Measurements from ENCODE around the gene CCDC192.
"Not testable (repeated sequence)": the region's sequence is repeated elsewhere in the genome, so short reads cannot be mapped to it uniquely, and the experiment has no call there.

The CCDC192 gene

GRCh38 chr5:127744241-127744640 lies 41.0 kb downstream of the CCDC192 start:
- no peaks in the 10 kb centered on the region for H3K4me1 ChIP-seq (ENCODE audit: control insufficient read depth, low read depth, low read length)
- no peak overlapping the region for H3K4me3 ChIP-seq (ENCODE audit: low read length)
- H3K27me3 ChIP-seq (ENCODE audit: control insufficient read depth, insufficient read depth, low read length) = peaks cover 5% of the 10 kb centered on the region
- no peaks in the 10 kb centered on the region for H3K36me3 ChIP-seq (ENCODE audit: control insufficient read depth, low read depth, low read length)
- H3K9me3 ChIP-seq (ENCODE audit: control insufficient read depth, low read depth, low read length) = no peaks in the 10 kb centered on the region
- no peak overlapping the region for H3K27ac ChIP-seq (ENCODE audit: low read length)
- no peak overlapping the region for H3K9ac ChIP-seq (ENCODE audit: low read length)

- Histone ChIP-seq H3K9me3 (ENCODE audit: control insufficient read depth, low read depth, low read length) (no peaks in the 10 kb centered on the region), H3K27me3 (ENCODE audit: control insufficient read depth, insufficient read depth, low read length) (no peaks in the 10 kb centered on the region), H3K4me1 (ENCODE audit: control insufficient read depth, low read depth, low read length) (no peaks in the 10 kb centered on the region), H3K27ac (ENCODE audit: low read length) (no peak overlapping the region), H3K9ac (ENCODE audit: low read length) (no peak overlapping the region), H3K4me3 (ENCODE audit: low read length) (no peak overlapping the region), H3K36me3 (ENCODE audit: control insufficient read depth, low read depth, low read length) (no peaks in the 10 kb centered on the region)
Observed at GRCh38 chr5:127746756-127747155, 43.6 kb downstream of the CCDC192 start.

- not testable (repeated sequence) for H3K4me1 ChIP-seq (ENCODE audit: control insufficient read depth, low read depth, low read length); H3K27me3 ChIP-seq (ENCODE audit: control insufficient read depth, insufficient read depth, low read length); H3K36me3 ChIP-seq (ENCODE audit: control insufficient read depth, low read depth, low read length); H3K9ac ChIP-seq (ENCODE audit: low read length); H3K9me3 ChIP-seq (ENCODE audit: control insufficient read depth, low read depth, low read length); H3K27ac ChIP-seq (ENCODE audit: low read length)
- peak overlapping the region; percentile 17 for H3K4me3 ChIP-seq (ENCODE audit: low read length)
Observed at GRCh38 chr5:127752503-127753265, 49.5 kb downstream of the CCDC192 start.

GRCh38 chr5:127754259-127754658 lies 51.1 kb downstream of the CCDC192 start:
- no peaks in the 10 kb centered on the region for H3K4me1 ChIP-seq (ENCODE audit: control insufficient read depth, low read depth, low read length)
- no peak overlapping the region for H3K27ac ChIP-seq (ENCODE audit: low read length)
- H3K4me3 ChIP-seq (ENCODE audit: low read length) = no peak overlapping the region
- no peaks in the 10 kb centered on the region for H3K36me3 ChIP-seq (ENCODE audit: control insufficient read depth, low read depth, low read length)
- H3K9ac ChIP-seq (ENCODE audit: low read length) = no peak overlapping the region
- H3K27me3 ChIP-seq (ENCODE audit: control insufficient read depth, insufficient read depth, low read length) = no peaks in the 10 kb centered on the region
- H3K9me3 ChIP-seq (ENCODE audit: control insufficient read depth, low read depth, low read length) = no peaks in the 10 kb centered on the region

- Histone ChIP-seq H3K9me3 (ENCODE audit: control insufficient read depth, low read depth, low read length) (no peaks in the 10 kb centered on the region), H3K36me3 (ENCODE audit: control insufficient read depth, low read depth, low read length) (no peaks in the 10 kb centered on the region), H3K4me1 (ENCODE audit: control insufficient read depth, low read depth, low read length) (no peaks in the 10 kb centered on the region), H3K27ac (ENCODE audit: low read length) (no peak overlapping the region), H3K27me3 (ENCODE audit: control insufficient read depth, insufficient read depth, low read length) (no peaks in the 10 kb centered on the region), H3K9ac (ENCODE audit: low read length) (no peak overlapping the region), H3K4me3 (ENCODE audit: low read length) (no peak overlapping the region)
Observed at GRCh38 chr5:127754706-127755105, 51.5 kb downstream of the CCDC192 start.

- Histone ChIP-seq H3K9me3 (ENCODE audit: control insufficient read depth, low read depth, low read length) (no peaks in the 10 kb centered on the region), H3K36me3 (ENCODE audit: control insufficient read depth, low read depth, low read length) (no peaks in the 10 kb centered on the region), H3K27ac (ENCODE audit: low read length) (no peak overlapping the region), H3K4me1 (ENCODE audit: control insufficient read depth, low read depth, low read length) (no peaks in the 10 kb centered on the region), H3K9ac (ENCODE audit: low read length) (no peak overlapping the region), H3K27me3 (ENCODE audit: control insufficient read depth, insufficient read depth, low read length) (no peaks in the 10 kb centered on the region), H3K4me3 (ENCODE audit: low read length) (no peak overlapping the region)
Observed at GRCh38 chr5:127757576-127757975, 54.4 kb downstream of the CCDC192 start.

- Histone ChIP-seq H3K27me3 (ENCODE audit: control insufficient read depth, insufficient read depth, low read length) (no peaks in the 10 kb centered on the region), H3K27ac (ENCODE audit: low read length) (no peak overlapping the region), H3K4me3 (ENCODE audit: low read length) (no peak overlapping the region), H3K36me3 (ENCODE audit: control insufficient read depth, low read depth, low read length) (no peaks in the 10 kb centered on the region), H3K4me1 (ENCODE audit: control insufficient read depth, low read depth, low read length) (no peaks in the 10 kb centered on the region), H3K9me3 (ENCODE audit: control insufficient read depth, low read depth, low read length) (no peaks in the 10 kb centered on the region), H3K9ac (ENCODE audit: low read length) (no peak overlapping the region)
Observed at GRCh38 chr5:127758766-127759283, 55.6 kb downstream of the CCDC192 start.

- H3K36me3 ChIP-seq (ENCODE audit: control insufficient read depth, low read depth, low read length) = no peaks in the 10 kb centered on the region
- H3K27ac ChIP-seq (ENCODE audit: low read length) = no peak overlapping the region
- H3K4me3 ChIP-seq (ENCODE audit: low read length) = no peak overlapping the region
- H3K9me3 ChIP-seq (ENCODE audit: control insufficient read depth, low read depth, low read length) = no peaks in the 10 kb centered on the region
- H3K4me1 ChIP-seq (ENCODE audit: control insufficient read depth, low read depth, low read length) = no peaks in the 10 kb centered on the region
- H3K27me3 ChIP-seq (ENCODE audit: control insufficient read depth, insufficient read depth, low read length) = no peaks in the 10 kb centered on the region
- H3K9ac ChIP-seq (ENCODE audit: low read length) = no peak overlapping the region
Observed at GRCh38 chr5:127761869-127762268, 58.7 kb downstream of the CCDC192 start.

- no peaks in the 10 kb centered on the region for H3K9me3 ChIP-seq (ENCODE audit: control insufficient read depth, low read depth, low read length)
- H3K4me1 ChIP-seq (ENCODE audit: control insufficient read depth, low read depth, low read length) = no peaks in the 10 kb centered on the region
- no peak overlapping the region for H3K9ac ChIP-seq (ENCODE audit: low read length)
- H3K4me3 ChIP-seq (ENCODE audit: low read length) = no peak overlapping the region
- no peaks in the 10 kb centered on the region for H3K36me3 ChIP-seq (ENCODE audit: control insufficient read depth, low read depth, low read length)
- H3K27me3 ChIP-seq (ENCODE audit: control insufficient read depth, insufficient read depth, low read length) = no peaks in the 10 kb centered on the region
- H3K27ac ChIP-seq (ENCODE audit: low read length) = no peak overlapping the region
Observed at GRCh38 chr5:127762412-127762811, 59.2 kb downstream of the CCDC192 start.

GRCh38 chr5:127766676-127767335 lies 63.6 kb downstream of the CCDC192 start:
- Histone ChIP-seq H3K27ac (ENCODE audit: low read length) (no peak overlapping the region), H3K9me3 (ENCODE audit: control insufficient read depth, low read depth, low read length) (no peaks in the 10 kb centered on the region), H3K36me3 (ENCODE audit: control insufficient read depth, low read depth, low read length) (no peaks in the 10 kb centered on the region), H3K27me3 (ENCODE audit: control insufficient read depth, insufficient read depth, low read length) (no peaks in the 10 kb centered on the region), H3K4me1 (ENCODE audit: control insufficient read depth, low read depth, low read length) (no peaks in the 10 kb centered on the region), H3K4me3 (ENCODE audit: low read length) (no peak overlapping the region), H3K9ac (ENCODE audit: low read length) (no peak overlapping the region)

GRCh38 chr5:127769386-127769785 lies 66.2 kb downstream of the CCDC192 start:
- Histone ChIP-seq H3K4me3 (ENCODE audit: low read length) (no peak overlapping the region), H3K27me3 (ENCODE audit: control insufficient read depth, insufficient read depth, low read length) (no peaks in the 10 kb centered on the region), H3K36me3 (ENCODE audit: control insufficient read depth, low read depth, low read length) (no peaks in the 10 kb centered on the region)

GRCh38 chr5:127770272-127770671 lies 67.1 kb downstream of the CCDC192 start:
- Histone ChIP-seq H3K36me3 (ENCODE audit: control insufficient read depth, low read depth, low read length) (no peaks in the 10 kb centered on the region), H3K4me3 (ENCODE audit: low read length) (no peak overlapping the region), H3K27ac (ENCODE audit: low read length) (no peak overlapping the region), H3K9me3 (ENCODE audit: control insufficient read depth, low read depth, low read length) (no peaks in the 10 kb centered on the region), H3K27me3 (ENCODE audit: control insufficient read depth, insufficient read depth, low read length) (no peaks in the 10 kb centered on the region), H3K4me1 (ENCODE audit: control insufficient read depth, low read depth, low read length) (no peaks in the 10 kb centered on the region), H3K9ac (ENCODE audit: low read length) (no peak overlapping the region)

More at GRCh38 chr5:127769386-127769785, 66.2 kb downstream of the CCDC192 start:
- Histone ChIP-seq H3K9me3 (ENCODE audit: control insufficient read depth, low read depth, low read length) (no peaks in the 10 kb centered on the region), H3K4me1 (ENCODE audit: control insufficient read depth, low read depth, low read length) (no peaks in the 10 kb centered on the region), H3K9ac (ENCODE audit: low read length) (no peak overlapping the region), H3K27ac (ENCODE audit: low read length) (no peak overlapping the region)
